Stimulated activated memory B cell treated with anti-CD40 and anti-IgM and Interleukin-4, amounts not matched to agents 10 μg/mL and 1 μg/mL and 100 μg/mL, for 72 hours (primary cell): ENCODE results near the gene FGF7.
"Not testable (repeated sequence)": the region's sequence is repeated elsewhere in the genome, so short reads cannot be mapped to it uniquely, and the experiment has no call there.

ENCODE experiments used
- ATAC-seq: fragments of 150-1000 bp; cut with Tn5 transposase; 2 replicates; pipeline ENCODE4 v1.10.0; 2021
- H3K27ac Mint-ChIP-seq: one replicate; pipeline ENCODE4 v1.8.0; 2022; ENCODE audit warnings: mild to moderate bottlenecking, mixed read lengths
- H3K27me3 Mint-ChIP-seq: one replicate; pipeline ENCODE4 v1.8.0; 2022; ENCODE audit warnings: mixed read lengths
- H3K36me3 Mint-ChIP-seq: one replicate; pipeline ENCODE4 v1.8.0; 2022; ENCODE audit warnings: mixed read lengths
- H3K4me1 Mint-ChIP-seq: one replicate; pipeline ENCODE4 v1.8.0; 2022; ENCODE audit warnings: mixed read lengths
- H3K4me3 Mint-ChIP-seq: one replicate; pipeline ENCODE4 v1.8.0; 2022; ENCODE audit warnings: mild to moderate bottlenecking, moderate library complexity, mixed read lengths
- H3K9me3 Mint-ChIP-seq: one replicate; pipeline ENCODE4 v1.8.0; 2022; ENCODE audit warnings: mixed read lengths

FGF7 gene

GRCh38 chr15:49501586-49501985 is 78.5 kb downstream of the FGF7 start:
- no peak for ATAC-seq
- peaks cover 10% of the 10 kb centered on the region for H3K9me3 Mint-ChIP-seq
- H3K27me3 Mint-ChIP-seq, result no peaks in the 10 kb centered on the region
- no peaks in the 10 kb centered on the region for H3K36me3 Mint-ChIP-seq
- no peaks in the 10 kb centered on the region for H3K4me1 Mint-ChIP-seq
- no peak overlapping the region for H3K4me3 Mint-ChIP-seq
- no peak overlapping the region for H3K27ac Mint-ChIP-seq

DNA sequence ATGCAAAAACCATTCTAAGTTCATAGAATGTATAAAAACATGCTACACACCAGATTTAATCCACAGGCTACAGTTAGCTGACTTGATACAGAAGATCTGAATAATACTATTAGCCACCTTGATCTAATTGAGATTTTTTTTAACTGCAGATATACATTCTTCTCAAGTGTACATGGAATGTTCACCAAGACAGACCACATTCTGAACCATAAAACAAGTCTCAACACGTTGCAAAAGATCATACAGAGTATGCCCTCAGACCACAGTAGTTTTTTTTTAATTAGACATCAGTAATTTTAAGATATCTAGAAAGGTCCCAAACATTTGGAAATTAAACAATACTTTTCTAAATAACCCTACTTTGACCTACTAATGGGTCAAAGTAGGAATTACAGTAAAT is 83.3 kb downstream of the FGF7 start:
- ATAC-seq, result no peak
- Mint-ChIP-seq H3K4me1 (no peaks in the 10 kb centered on the region), H3K27ac (no peak overlapping the region), H3K36me3 (no peaks in the 10 kb centered on the region), H3K27me3 (no peaks in the 10 kb centered on the region), H3K9me3 (peaks cover 7% of the 10 kb centered on the region), H3K4me3 (no peak overlapping the region)

GRCh38 chr15:49507261-49507660 is 84.2 kb downstream of the FGF7 start:
- H3K27me3 Mint-ChIP-seq, result no peaks in the 10 kb centered on the region
- H3K36me3 Mint-ChIP-seq, result no peaks in the 10 kb centered on the region
- ATAC-seq, result no peak
- no peak overlapping the region for H3K27ac Mint-ChIP-seq
- H3K4me1 Mint-ChIP-seq, result no peaks in the 10 kb centered on the region
- peaks cover 7% of the 10 kb centered on the region for H3K9me3 Mint-ChIP-seq
- H3K4me3 Mint-ChIP-seq, result no peak overlapping the region

GRCh38 chr15:49512739-49513138 is 89.7 kb downstream of the FGF7 start:
- H3K9me3 Mint-ChIP-seq, H3K4me1 Mint-ChIP-seq, ATAC-seq, H3K27ac Mint-ChIP-seq, H3K4me3 Mint-ChIP-seq, H3K36me3 Mint-ChIP-seq: not testable (repeated sequence)
- peaks cover 10% of the 10 kb centered on the region for H3K27me3 Mint-ChIP-seq

GRCh38 chr15:49521802-49522201 is 98.8 kb downstream of the FGF7 start:
- H3K9me3 Mint-ChIP-seq, result peaks cover 15% of the 10 kb centered on the region

GRCh38 chr15:49528289-49528688 is 105.2 kb downstream of the FGF7 start:
- ATAC-seq, result no peak
- Mint-ChIP-seq H3K36me3 (no peaks in the 10 kb centered on the region), H3K9me3 (peaks cover 11% of the 10 kb centered on the region), H3K4me3 (no peak overlapping the region), H3K27me3 (peaks cover 19% of the 10 kb centered on the region), H3K4me1 (no peaks in the 10 kb centered on the region), H3K27ac (no peak overlapping the region)

More at GRCh38 chr15:49521802-49522201, 98.8 kb downstream of the FGF7 start:
- H3K4me3 Mint-ChIP-seq, result no peak overlapping the region
- ATAC-seq, result no peak
- no peak overlapping the region for H3K27ac Mint-ChIP-seq
- H3K27me3 Mint-ChIP-seq, result peaks cover 10% of the 10 kb centered on the region
- no peaks in the 10 kb centered on the region for H3K36me3 Mint-ChIP-seq
- no peaks in the 10 kb centered on the region for H3K4me1 Mint-ChIP-seq

- no peaks in the 10 kb centered on the region for H3K4me1 Mint-ChIP-seq
- H3K27me3 Mint-ChIP-seq, result peaks cover 19% of the 10 kb centered on the region
- peaks cover 23% of the 10 kb centered on the region for H3K9me3 Mint-ChIP-seq
- no peaks in the 10 kb centered on the region for H3K36me3 Mint-ChIP-seq
- no peak overlapping the region for H3K4me3 Mint-ChIP-seq
- H3K27ac Mint-ChIP-seq, result no peak overlapping the region
- ATAC-seq, result no peak
Observed at GRCh38 chr15:49530092-49530491, 107.0 kb downstream of the FGF7 start.
